ENCODE measurements around the gene RLN3.

DNA sequence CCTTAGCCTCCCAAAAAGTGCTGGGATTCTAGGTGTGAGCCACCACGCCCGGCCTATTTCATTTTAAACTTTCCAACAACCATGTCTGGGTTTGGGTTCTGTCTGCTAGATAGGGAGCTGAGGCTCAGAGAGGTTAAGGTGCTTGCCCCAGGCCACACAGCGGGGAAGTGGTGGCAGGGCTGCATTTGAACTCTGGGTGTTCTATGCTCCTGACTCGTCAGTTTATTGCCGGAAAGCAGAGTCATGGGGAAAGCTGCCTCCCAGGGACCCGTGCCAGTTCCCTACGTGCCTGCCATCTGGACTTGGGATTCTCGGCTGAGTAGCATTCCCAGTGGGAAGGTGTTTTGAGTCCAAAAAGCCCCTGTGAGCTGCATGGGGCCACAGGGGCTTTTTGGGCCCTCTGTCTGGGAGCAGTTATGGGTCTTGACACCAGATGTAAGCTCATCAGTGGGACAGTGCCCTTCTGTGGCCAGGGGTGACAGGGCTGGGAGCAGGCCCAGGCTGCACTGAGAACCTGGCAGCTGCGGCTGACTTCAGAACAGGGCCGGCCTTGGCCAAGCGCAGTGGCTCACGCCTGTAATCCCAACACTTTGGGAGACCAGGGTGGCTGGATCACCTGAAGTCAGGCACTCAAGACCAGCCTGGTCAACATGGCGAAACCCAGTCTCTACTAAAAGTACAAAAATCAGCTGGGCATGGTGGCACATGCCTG lies 32.8 kb upstream of the RLN3 start:
- no peak for TF ChIP-seq EZH2 (IDR thresholded peaks at IDR 0.05; ENCODE audit: low read length)
- TF ChIP-seq CTCF (optimal IDR thresholded peaks at IDR 0.05 in 1 of 3, IDR thresholded peaks at IDR 0.05 in 1 of 3, conservative IDR thresholded peaks at IDR 0.05 in 1 of 3; ENCODE audit: extremely low read depth in 1 of 3, insufficient read depth in 2 of 3, low read length in 3 of 3), result no peak

Measured in keratinocyte (primary cell).